GM23338 (cell line): ENCODE measurements around the gene CCDC188. TPM values are rescaled to one million over a fixed set of nuclear protein-coding genes. Genes with fewer than 3 reads are reported as not detected.

Source experiments
- ATAC-seq: fragments of 200-7000 bp; cut with Tn5 transposase; 3 replicates; pipeline ENCODE4 v1.9.1; 2020
- DNase-seq: peaks from one replicate; pipeline ENCODE4 v3.0.0-alpha.2; 2015; ENCODE audit warnings: low spot score
- H2AFZ ChIP-seq: fragments of 200-600 bp; sonication (generic); 2 replicates; pipeline ENCODE4 v1.8.0; 2016; ENCODE audit warnings: antibody characterized with exemption, mild to moderate bottlenecking, moderate library complexity
- H3F3A ChIP-seq: fragments of 200-600 bp; sonication (generic); replicated peaks from 2 replicates; pipeline ENCODE4 v1.8.0; 2017; ENCODE audit warnings: antibody characterized with exemption, mixed run types, low read depth
- H3K27ac ChIP-seq: fragments of 200-600 bp; sonication (generic); 2 replicates; pipeline ENCODE4 v1.6.1; 2016; ENCODE audit warnings: low read depth
- H3K27me3 ChIP-seq: fragments of 200-600 bp; sonication (generic); 2 replicates; pipeline ENCODE4 v1.8.0; 2016; ENCODE audit warnings: mild to moderate bottlenecking, mixed run types, moderate library complexity; ENCODE audit not compliant: insufficient read depth
- H3K36me3 ChIP-seq: fragments of 200-600 bp; sonication (generic); 2 replicates; pipeline ENCODE4 v1.8.0; 2016; ENCODE audit warnings: mild to moderate bottlenecking; ENCODE audit not compliant: insufficient read depth
- H3K4me1 ChIP-seq: fragments of 200-600 bp; sonication (generic); 2 replicates; pipeline ENCODE4 v1.8.0; 2016; ENCODE audit warnings: mild to moderate bottlenecking, moderate library complexity; ENCODE audit not compliant: insufficient read depth
- H3K4me2 ChIP-seq: fragments of 200-600 bp; sonication (generic); 2 replicates; pipeline ENCODE4 v1.7.1; 2017; ENCODE audit warnings: mixed run types
- H3K4me3 ChIP-seq: fragments of 200-600 bp; sonication (generic); 2 replicates; pipeline ENCODE4 v1.6.1; 2016; ENCODE audit warnings: mixed run types
- H3K79me2 ChIP-seq: fragments of 200-600 bp; sonication (generic); replicated peaks from 2 replicates; pipeline ENCODE4 v1.8.0; 2017; ENCODE audit warnings: mild to moderate bottlenecking; ENCODE audit not compliant: insufficient read depth
- H3K9me2 ChIP-seq: fragments of 200-600 bp; sonication (generic); 2 replicates; pipeline ENCODE4 v1.8.0; 2017; ENCODE audit not compliant: insufficient read depth
- H4K20me1 ChIP-seq: fragments of 200-600 bp; sonication (generic); replicated peaks from 2 replicates; pipeline ENCODE4 v1.8.0; 2017; ENCODE audit warnings: mild to moderate bottlenecking; ENCODE audit not compliant: insufficient read depth
- H3K27ac Mint-ChIP-seq: 2 replicates; pipeline ENCODE4 v1.8.0; 2020; ENCODE audit warnings: inconsistent platforms, mild to moderate bottlenecking, moderate library complexity, mixed read lengths
- H3K27me3 Mint-ChIP-seq: 3 replicates; pipeline ENCODE4 v1.8.0; 2022; ENCODE audit warnings: low read depth, mild to moderate bottlenecking, moderate library complexity, mixed read lengths, inconsistent platforms; ENCODE audit not compliant: insufficient read depth, poor library complexity
- H3K36me3 Mint-ChIP-seq: 3 replicates; pipeline ENCODE4 v1.8.0; 2021; ENCODE audit warnings: low read depth, mild to moderate bottlenecking, inconsistent platforms, moderate library complexity, mixed read lengths
- H3K4me1 Mint-ChIP-seq: 3 replicates; pipeline ENCODE4 v1.8.0; 2020; ENCODE audit warnings: mild to moderate bottlenecking, inconsistent platforms, mixed read lengths
- H3K4me3 Mint-ChIP-seq: 3 replicates; pipeline ENCODE4 v1.8.0; 2021; ENCODE audit warnings: moderate library complexity, mild to moderate bottlenecking, inconsistent platforms, mixed read lengths
- H3K9me3 Mint-ChIP-seq: 3 replicates; pipeline ENCODE4 v1.8.0; 2020; ENCODE audit warnings: moderate library complexity, mild to moderate bottlenecking, inconsistent platforms, mixed read lengths
- CREB1 ChIP-seq: fragments of 250-450 bp; sonication (Bioruptor Pico); IDR thresholded peaks from 2 replicates; pipeline ENCODE4 v1.5.0; 2020; ENCODE audit warnings: low read depth, mild to moderate bottlenecking, moderate library complexity
- CTCF ChIP-seq, 2 experiments: fragments of 200-600 bp in 1 of 2; sonication (generic) in 1 of 2; conservative IDR thresholded peaks; 2 replicates each; pipeline versions ENCODE4 v1.5.1 to v1.6.1; 2016 to 2017; ENCODE audit warnings: antibody characterized with exemption in 2 of 2, low read depth in 2 of 2, mild to moderate bottlenecking in 2 of 2, moderate library complexity in 1 of 2
- EZH2 ChIP-seq: fragments of 200-600 bp; sonication (generic); IDR thresholded peaks from one replicate; pipeline ENCODE4 v1.8.0; 2017; ENCODE audit warnings: antibody characterized with exemption, mild to moderate bottlenecking, low read depth; ENCODE audit not compliant: unreplicated experiment
- EZH2phosphoT487 ChIP-seq: fragments of 200-600 bp; sonication (generic); IDR thresholded peaks from one replicate; pipeline ENCODE4 v1.8.1; 2018; ENCODE audit warnings: antibody characterized with exemption; ENCODE audit not compliant: unreplicated experiment
- NANOG ChIP-seq: IDR thresholded peaks from 2 replicates; pipeline ENCODE4 v1.6.1; 2016; ENCODE audit warnings: antibody characterized with exemption, borderline replicate concordance
- STAT1 ChIP-seq: IDR thresholded peaks from one replicate; pipeline ENCODE4 v1.6.1; 2016; ENCODE audit warnings: antibody characterized with exemption; ENCODE audit not compliant: unreplicated experiment
- ZNF331 ChIP-seq: fragments of 250-450 bp; sonication (Bioruptor Pico); IDR thresholded peaks from 2 replicates; pipeline ENCODE4 v1.5.0; 2020; ENCODE audit warnings: low read depth, mild to moderate bottlenecking, moderate library complexity
- polyA plus RNA-seq: library from polyadenylated mRNA; unstranded; fragments of >200 nt; fragmentation: Nextera tagmentation; extraction: Ambion mirVana; gene quantifications from 2 replicates; pipeline ENCODE4 v1.2.1, GENCODE V29; 2016
- total RNA-seq: library from RNA; depleted of rRNA; stranded (reverse); fragments of >200 nt; shearing (Covaris generic); gene quantifications from 2 replicates; pipeline ENCODE4 v1.2.3, GENCODE V29; 2014
- TF ChIP-seq, protein P1 (sequence below): IDR thresholded peaks from one replicate; pipeline ENCODE4 v1.6.1; 2018; ENCODE audit warnings: antibody characterized with exemption; ENCODE audit not compliant: unreplicated experiment
- TF ChIP-seq, protein P2 (sequence below): IDR thresholded peaks from 2 replicates; pipeline ENCODE4 v1.6.1; 2016; ENCODE audit warnings: antibody characterized with exemption

CCDC188 gene
- total and polyA plus RNA-seq, 2 experiments from 2014 or later: not detected

GRCh38 chr22:20179455-20180244 lies 28.8 kb upstream of the CCDC188 start:
- Mint-ChIP-seq H3K4me1 (no peaks in the 10 kb centered on the region), H3K27me3 (peaks cover 16% of the 10 kb centered on the region), H3K27ac (no peak overlapping the region), H3K4me3 (no peak overlapping the region), H3K36me3 (no peaks in the 10 kb centered on the region), H3K9me3 (no peaks in the 10 kb centered on the region)
- Histone ChIP-seq H3K36me3 (no peaks in the 10 kb centered on the region), H4K20me1 (no peaks in the 10 kb centered on the region), H3K79me2 (no peaks in the 10 kb centered on the region), H3K4me1 (no peaks in the 10 kb centered on the region), H3K4me2 (no peak overlapping the region), H3K4me3 (no peak overlapping the region), H3K9me2 (no peaks in the 10 kb centered on the region), H2AFZ (no peak overlapping the region), H3K27ac (no peak overlapping the region), H3K27me3 (no peaks in the 10 kb centered on the region), H3F3A (no peaks in the 10 kb centered on the region)
- no peak for TF ChIP-seq STAT1
- no peak for TF ChIP-seq NANOG
- no peak for TF ChIP-seq EZH2
- TF ChIP-seq, protein P1, sequence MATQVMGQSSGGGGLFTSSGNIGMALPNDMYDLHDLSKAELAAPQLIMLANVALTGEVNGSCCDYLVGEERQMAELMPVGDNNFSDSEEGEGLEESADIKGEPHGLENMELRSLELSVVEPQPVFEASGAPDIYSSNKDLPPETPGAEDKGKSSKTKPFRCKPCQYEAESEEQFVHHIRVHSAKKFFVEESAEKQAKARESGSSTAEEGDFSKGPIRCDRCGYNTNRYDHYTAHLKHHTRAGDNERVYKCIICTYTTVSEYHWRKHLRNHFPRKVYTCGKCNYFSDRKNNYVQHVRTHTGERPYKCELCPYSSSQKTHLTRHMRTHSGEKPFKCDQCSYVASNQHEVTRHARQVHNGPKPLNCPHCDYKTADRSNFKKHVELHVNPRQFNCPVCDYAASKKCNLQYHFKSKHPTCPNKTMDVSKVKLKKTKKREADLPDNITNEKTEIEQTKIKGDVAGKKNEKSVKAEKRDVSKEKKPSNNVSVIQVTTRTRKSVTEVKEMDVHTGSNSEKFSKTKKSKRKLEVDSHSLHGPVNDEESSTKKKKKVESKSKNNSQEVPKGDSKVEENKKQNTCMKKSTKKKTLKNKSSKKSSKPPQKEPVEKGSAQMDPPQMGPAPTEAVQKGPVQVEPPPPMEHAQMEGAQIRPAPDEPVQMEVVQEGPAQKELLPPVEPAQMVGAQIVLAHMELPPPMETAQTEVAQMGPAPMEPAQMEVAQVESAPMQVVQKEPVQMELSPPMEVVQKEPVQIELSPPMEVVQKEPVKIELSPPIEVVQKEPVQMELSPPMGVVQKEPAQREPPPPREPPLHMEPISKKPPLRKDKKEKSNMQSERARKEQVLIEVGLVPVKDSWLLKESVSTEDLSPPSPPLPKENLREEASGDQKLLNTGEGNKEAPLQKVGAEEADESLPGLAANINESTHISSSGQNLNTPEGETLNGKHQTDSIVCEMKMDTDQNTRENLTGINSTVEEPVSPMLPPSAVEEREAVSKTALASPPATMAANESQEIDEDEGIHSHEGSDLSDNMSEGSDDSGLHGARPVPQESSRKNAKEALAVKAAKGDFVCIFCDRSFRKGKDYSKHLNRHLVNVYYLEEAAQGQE: no peak
- no peak for TF ChIP-seq ZNF331
- ATAC-seq (no peak), DNase-seq (no peak)

- no peak for DNase-seq
- H3K4me1 Mint-ChIP-seq: no peaks in the 10 kb centered on the region
- H3F3A ChIP-seq: no peaks in the 10 kb centered on the region
- H3K79me2 ChIP-seq: no peaks in the 10 kb centered on the region
- H3K27ac ChIP-seq: no peak overlapping the region
- H3K4me3 ChIP-seq: no peak overlapping the region
- H3K4me1 ChIP-seq: no peaks in the 10 kb centered on the region
- H3K4me3 Mint-ChIP-seq: no peak overlapping the region
- H3K4me2 ChIP-seq: no peak overlapping the region
- no peaks in the 10 kb centered on the region for H3K36me3 ChIP-seq
- no peak overlapping the region for H3K27ac Mint-ChIP-seq
- no peak for ATAC-seq
- H3K36me3 Mint-ChIP-seq: no peaks in the 10 kb centered on the region
- no peaks in the 10 kb centered on the region for H4K20me1 ChIP-seq
- peaks cover 20% of the 10 kb centered on the region for H3K27me3 Mint-ChIP-seq
- H3K9me3 Mint-ChIP-seq: no peaks in the 10 kb centered on the region
- no peaks in the 10 kb centered on the region for H3K9me2 ChIP-seq
- no peaks in the 10 kb centered on the region for H3K27me3 ChIP-seq
- no peak overlapping the region for H2AFZ ChIP-seq
- TF ChIP-seq EZH2: no peak
- no peak for TF ChIP-seq CTCF (conservative IDR thresholded peaks at IDR 0.05; ENCODE audit: low read depth in 2 of 2)
- TF ChIP-seq, protein P2, sequence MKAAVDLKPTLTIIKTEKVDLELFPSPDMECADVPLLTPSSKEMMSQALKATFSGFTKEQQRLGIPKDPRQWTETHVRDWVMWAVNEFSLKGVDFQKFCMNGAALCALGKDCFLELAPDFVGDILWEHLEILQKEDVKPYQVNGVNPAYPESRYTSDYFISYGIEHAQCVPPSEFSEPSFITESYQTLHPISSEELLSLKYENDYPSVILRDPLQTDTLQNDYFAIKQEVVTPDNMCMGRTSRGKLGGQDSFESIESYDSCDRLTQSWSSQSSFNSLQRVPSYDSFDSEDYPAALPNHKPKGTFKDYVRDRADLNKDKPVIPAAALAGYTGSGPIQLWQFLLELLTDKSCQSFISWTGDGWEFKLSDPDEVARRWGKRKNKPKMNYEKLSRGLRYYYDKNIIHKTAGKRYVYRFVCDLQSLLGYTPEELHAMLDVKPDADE: no peak
- TF ChIP-seq ZNF331: no peak
- TF ChIP-seq STAT1: no peak
- TF ChIP-seq CREB1 (CRISPR knock-in tag): no peak
- TF ChIP-seq, protein P1: no peak
- no peak for TF ChIP-seq EZH2phosphoT487
Observed at GRCh38 chr22:20178915-20179227, 28.0 kb upstream of the CCDC188 start.
